C1 segment of cervical spinal cord (tissue), 14 donors: ENCODE results near the gene NCKAP5.

ENCODE experiments used
- DNase-seq, 14 donors: peaks; one replicate each; lab custom pipeline; 2025; lab: John Stamatoyannopoulos, UW

NCKAP5 gene

DNA sequence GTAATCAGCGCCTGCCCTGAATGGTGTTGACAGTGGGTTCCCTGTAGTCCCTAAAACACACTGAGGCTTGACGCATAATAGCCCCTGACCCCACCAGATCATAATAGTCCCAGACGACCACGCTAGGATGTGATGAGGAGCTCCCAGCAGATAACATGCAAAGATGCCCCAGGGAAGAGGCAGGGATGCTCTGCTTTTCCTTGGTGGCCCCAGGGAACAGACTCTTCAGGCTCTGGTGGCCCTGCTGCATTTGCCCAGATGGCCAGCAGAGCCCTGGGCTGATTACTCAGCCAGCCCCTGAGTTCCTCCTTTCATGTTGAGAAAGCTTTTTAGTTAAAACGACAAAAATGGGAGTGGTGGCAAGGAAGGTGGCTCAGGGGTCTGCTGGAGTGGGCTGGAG lies 5.9 kb upstream of the NCKAP5 start:
- no peak for DNase-seq

GRCh38 chr2:133573491-133574162 lies 5.4 kb upstream of the NCKAP5 start:
- DNase-seq = no peak

GRCh38 chr2:133571249-133571648 lies 3.0 kb upstream of the NCKAP5 start:
- no peak for DNase-seq

DNA sequence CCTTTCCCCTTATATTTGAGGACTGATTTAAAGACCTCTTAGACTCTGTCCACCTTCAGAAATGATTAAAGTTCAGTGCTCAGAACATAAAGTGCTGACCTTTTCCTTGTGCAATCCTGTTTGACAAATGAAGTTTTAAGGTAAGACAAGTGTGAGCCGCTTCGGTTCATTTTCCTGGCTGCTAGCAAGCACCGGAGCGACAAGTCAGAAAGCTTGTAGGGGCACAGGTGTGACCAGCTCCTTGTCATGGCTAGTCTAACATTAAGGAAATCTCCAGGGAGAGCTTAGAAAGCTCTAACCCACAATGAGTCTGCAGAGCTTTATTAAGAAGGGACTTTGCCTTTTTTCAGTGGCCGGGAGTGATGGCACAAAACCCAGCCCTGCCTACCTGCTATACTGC lies 2.3 kb upstream of the NCKAP5 start:
- no peak for DNase-seq

- no peak for DNase-seq
Observed at GRCh38 chr2:133569286-133569830, 1.1 kb upstream of the NCKAP5 start.

GRCh38 chr2:133568598-133568997 lies 335 bp upstream of the NCKAP5 start:
- DNase-seq = no peak

DNA sequence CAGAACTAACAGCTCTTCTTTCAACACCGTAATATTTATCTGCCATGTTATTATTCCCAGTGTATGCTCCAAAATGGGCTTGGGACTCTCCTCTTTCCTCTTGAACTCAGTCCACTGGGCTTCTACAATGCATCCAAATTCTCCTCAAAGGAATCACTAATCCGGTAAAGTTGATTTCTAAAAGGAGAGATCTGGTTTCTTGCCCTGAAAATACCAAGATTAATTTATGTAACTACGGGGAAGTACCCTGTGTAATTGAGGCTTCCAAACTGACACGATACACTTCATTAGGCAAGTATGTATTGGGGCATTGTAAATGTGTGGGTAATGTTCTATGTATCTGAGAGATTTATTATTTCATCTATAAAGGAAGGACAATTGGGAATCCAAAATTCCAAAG lies 5.7 kb downstream of the NCKAP5 start:
- DNase-seq = no peak

DNA sequence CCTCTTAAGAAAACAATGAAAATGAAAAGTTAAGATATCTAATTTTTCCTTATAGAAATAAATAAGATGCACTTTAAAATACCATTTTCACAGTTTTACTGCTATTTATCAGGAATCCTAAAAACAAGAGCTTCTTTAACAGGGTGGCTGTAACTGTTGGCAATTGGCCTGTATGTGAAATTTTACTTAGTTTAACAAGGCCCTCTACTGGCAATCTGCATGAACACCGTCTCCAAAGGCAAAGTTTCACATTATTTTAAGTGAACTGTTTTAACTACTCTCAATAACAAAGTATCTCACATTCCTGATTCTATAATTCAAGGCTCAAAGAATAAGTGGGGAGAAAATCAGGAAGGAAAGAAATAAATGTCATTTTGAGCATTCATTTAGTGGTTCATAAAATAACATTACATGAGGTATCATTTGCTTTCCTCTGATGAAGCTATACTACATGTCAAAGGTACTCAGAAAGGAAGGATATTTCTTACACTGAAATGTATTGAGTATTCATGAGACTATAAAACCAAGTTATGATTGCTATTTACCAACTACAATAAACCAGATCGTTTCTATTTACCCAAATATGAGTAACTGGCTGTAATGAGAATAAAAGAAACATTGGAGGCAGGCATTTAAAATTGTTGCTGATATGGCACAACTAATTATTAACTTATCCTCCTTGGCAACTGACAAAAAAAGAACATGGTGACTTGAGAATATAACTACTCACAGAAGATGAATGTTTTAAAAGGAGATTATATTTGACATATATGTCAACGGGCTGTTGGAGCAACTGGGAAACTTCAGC lies 7.0 kb downstream of the NCKAP5 start:
- no peak for DNase-seq

GRCh38 chr2:133557614-133558013 lies 10.6 kb downstream of the NCKAP5 start:
- DNase-seq = no peak

GRCh38 chr2:133553838-133554408 lies 14.3 kb downstream of the NCKAP5 start:
- no peak for DNase-seq

GRCh38 chr2:133553251-133553650 lies 15.0 kb downstream of the NCKAP5 start:
- DNase-seq = no peak

- no peak for DNase-seq
Observed at GRCh38 chr2:133552821-133553220, 15.4 kb downstream of the NCKAP5 start.

DNA sequence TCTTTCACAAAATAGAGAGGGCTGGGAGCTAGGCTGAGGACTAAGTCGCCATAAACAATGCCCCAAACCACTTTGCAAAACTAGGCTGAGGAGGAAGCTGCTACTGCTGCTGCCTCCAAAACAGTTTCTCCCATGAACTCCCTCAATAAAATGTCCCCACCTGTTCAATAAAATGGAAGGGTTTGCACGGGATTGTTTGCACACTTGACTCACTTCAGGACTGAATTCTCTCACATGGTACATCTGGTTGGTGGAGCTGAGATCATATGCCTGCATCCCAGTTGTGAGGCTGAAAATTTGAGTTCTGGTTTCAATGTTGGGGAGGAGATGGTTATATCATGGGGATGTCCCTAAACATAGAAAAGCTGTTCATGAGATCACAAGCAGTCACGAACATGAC lies 26.5 kb downstream of the NCKAP5 start:
- DNase-seq = no peak

DNA sequence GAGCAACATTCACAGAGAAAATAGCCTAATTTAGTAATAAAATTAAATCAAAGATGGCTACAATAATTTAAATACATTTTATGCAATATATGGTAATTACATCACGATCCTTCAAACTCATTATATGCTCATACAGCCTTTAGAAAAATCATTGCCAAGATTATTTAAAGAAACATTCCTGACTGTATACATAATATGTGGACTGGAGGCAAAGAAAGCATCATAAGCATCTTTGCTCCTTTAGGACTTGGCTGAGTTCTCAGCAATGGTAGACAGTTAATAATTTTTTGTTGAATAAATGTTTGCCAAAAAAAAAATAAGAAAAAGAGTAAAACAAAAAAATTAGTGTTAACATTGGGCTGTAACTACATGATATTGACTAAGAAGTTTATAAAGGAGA lies 26.9 kb downstream of the NCKAP5 start:
- no peak for DNase-seq

GRCh38 chr2:133532919-133533318 lies 35.3 kb downstream of the NCKAP5 start:
- DNase-seq = no peak

- no peak for DNase-seq
Observed at GRCh38 chr2:133531382-133531781, 36.9 kb downstream of the NCKAP5 start.

DNA sequence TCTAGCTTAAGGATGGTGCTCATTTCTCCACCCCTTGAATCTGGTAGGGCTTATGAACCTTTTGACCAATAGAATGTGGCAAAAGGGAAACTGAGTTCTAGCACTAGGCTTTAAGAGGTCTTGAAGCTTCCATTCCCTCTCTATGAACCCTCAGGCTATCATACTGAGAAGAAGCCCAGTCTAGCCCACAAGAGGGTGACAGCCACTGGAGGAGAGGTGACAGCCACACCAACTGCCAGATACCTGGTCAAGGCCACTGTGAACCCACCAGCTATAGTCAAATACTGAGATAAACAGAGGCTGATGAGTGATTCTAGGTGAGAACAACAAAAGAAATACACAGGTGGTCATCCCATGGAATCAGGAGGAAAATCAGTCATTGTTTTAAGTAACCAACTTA lies 37.6 kb downstream of the NCKAP5 start:
- no peak for DNase-seq

DNA sequence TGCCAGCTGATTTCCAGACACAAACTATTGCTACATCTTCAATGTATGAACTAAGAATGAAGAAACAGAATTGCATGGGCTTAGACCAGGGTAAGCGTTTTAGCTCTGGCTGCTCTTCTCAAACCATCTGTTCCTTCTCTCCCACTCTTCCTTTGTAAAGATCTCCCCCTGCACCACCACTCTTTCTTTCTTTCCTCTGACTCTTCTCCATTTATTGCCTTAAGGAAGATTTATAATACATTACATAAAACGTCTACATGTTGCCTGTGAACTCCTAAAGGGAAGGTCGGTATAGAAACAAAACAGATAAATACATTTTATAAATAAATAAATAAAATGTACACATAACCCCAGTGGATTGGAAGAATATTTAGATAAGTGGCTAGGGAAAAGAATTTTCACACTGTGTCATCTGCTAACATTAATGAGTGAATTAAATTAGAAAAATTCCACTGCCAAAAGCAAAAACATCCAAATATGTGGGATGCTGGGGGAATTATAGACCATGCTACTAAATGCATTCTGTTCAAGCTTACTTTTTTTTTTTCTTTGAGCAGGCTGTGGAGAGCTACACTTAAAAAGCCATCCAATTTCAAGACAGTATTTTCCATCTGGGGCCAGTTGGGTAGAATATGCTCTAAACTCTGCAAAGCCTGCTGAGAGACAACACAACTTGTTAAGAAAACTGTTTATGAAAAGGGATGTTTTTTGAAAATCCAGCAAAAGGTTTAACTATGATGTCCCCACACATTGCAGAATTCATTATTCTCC lies 41.5 kb downstream of the NCKAP5 start:
- DNase-seq = no peak

- no peak for DNase-seq
Observed at GRCh38 chr2:133525613-133526529, 42.4 kb downstream of the NCKAP5 start.

DNA sequence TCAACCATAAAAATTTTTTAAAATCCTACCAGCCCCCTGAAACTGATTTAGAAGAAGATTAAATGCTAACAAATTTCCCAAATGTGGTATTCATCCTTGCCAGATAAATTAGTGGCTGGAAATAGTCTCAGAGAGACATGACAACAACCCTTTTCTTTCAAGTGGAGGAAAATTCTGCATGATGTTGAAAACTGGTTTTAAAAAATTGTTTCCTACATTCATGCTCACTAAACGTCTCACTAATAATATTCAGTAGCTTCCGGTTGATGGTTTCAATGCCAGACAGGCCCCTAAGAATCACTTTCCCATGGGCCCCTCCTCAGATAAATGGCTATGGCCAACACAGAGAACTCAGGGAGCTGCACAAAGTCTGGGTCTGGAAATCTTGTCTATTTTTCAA lies 43.2 kb downstream of the NCKAP5 start:
- DNase-seq = no peak

DNA sequence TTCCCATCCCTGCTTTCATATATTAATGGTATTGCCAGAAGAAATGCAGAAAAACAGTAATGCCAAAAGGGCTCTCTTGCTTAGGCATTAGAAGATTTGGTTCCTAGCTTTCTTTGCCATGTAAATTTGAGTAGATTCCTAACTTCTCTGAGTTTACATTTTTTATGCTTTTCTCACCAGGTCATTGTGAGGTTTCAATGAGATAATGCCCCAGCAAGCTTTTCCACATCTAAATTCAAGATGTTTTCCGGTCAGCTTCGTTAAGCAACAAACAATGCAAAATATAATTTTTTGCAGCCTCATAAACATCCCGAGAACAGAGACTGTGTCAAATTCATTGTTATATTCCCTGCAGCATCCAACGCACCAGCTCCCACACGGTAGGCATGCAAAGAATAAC lies 44.9 kb downstream of the NCKAP5 start:
- no peak for DNase-seq
